ENCODE measurements around the gene RTL10.

The RTL10 gene

DNA sequence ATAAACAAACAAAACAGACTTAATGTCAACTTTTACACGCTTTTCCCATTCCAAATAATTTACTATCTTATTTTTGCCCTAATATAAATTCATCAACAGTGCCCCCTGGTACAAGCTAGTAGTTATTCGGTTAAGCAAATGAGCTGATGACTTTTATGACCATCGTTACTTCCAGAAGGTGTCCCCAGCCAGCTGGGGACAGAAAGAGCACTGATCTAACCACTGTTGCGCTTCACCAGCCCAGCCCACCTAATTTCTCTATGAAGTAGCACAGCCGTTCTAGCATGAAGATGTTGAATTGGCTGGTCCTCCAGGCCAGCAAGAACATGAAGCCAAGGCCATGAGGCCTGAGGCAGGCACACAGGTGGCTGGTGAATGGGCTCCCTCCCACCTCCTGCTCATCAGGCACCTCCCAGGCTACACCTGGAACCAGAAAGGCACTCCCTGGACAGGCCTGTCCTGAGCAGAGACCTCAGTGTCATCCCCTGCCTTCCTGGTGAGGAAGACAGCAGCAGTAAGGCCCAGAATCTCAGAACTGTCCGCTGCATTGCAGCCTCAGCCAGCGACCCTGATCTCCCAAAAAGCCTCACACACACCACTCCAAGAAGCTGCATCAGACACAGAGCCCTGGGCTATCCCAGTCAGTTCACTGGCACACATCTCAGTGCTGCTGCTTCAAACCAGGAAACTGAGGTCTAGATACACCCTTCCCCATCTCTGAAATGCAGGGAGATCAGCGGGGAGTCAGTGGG is 12.9 kb downstream of the RTL10 start:
- Histone ChIP-seq H3K4me2 (ENCODE audit: low read length) (no peak overlapping the region; the same call in 1 of the 2 replicates), H3K4me1 (ENCODE audit: control insufficient read depth, low read length) (peaks cover 30% of the 10 kb centered on the region), H3K79me2 (ENCODE audit: control insufficient read depth, low read length) (peaks cover 8% of the 10 kb centered on the region), H3K27me3 (ENCODE audit: control insufficient read depth, low read length) (no peaks in the 10 kb centered on the region), H3K36me3 (ENCODE audit: control insufficient read depth, low read length) (no peaks in the 10 kb centered on the region), H3K9me3 (ENCODE audit: control insufficient read depth, insufficient read depth, low read length) (no peaks in the 10 kb centered on the region), H3K4me3 (ENCODE audit: low read length) (no peak overlapping the region), H3K27ac (ENCODE audit: low read depth, low read length) (no peak overlapping the region), H4K20me1 (ENCODE audit: control insufficient read depth, insufficient read depth, low read depth, low read length) (peaks cover 7% of the 10 kb centered on the region), H3F3A (ENCODE audit: control insufficient read depth, insufficient read depth) (no peaks in the 10 kb centered on the region), H3K9me2 (replicated peaks; ENCODE audit: control insufficient read depth, low read length) (no peaks in the 10 kb centered on the region)
- no peak for TF ChIP-seq EZH2phosphoT487 (IDR thresholded peaks at IDR 0.05; ENCODE audit: borderline replicate concordance, low read length)
- TF ChIP-seq, protein P1, sequence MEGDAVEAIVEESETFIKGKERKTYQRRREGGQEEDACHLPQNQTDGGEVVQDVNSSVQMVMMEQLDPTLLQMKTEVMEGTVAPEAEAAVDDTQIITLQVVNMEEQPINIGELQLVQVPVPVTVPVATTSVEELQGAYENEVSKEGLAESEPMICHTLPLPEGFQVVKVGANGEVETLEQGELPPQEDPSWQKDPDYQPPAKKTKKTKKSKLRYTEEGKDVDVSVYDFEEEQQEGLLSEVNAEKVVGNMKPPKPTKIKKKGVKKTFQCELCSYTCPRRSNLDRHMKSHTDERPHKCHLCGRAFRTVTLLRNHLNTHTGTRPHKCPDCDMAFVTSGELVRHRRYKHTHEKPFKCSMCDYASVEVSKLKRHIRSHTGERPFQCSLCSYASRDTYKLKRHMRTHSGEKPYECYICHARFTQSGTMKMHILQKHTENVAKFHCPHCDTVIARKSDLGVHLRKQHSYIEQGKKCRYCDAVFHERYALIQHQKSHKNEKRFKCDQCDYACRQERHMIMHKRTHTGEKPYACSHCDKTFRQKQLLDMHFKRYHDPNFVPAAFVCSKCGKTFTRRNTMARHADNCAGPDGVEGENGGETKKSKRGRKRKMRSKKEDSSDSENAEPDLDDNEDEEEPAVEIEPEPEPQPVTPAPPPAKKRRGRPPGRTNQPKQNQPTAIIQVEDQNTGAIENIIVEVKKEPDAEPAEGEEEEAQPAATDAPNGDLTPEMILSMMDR (IDR thresholded peaks at IDR 0.05; ENCODE audit: low read depth, low read length, poor library complexity, severe bottlenecking), result no peak

DNA sequence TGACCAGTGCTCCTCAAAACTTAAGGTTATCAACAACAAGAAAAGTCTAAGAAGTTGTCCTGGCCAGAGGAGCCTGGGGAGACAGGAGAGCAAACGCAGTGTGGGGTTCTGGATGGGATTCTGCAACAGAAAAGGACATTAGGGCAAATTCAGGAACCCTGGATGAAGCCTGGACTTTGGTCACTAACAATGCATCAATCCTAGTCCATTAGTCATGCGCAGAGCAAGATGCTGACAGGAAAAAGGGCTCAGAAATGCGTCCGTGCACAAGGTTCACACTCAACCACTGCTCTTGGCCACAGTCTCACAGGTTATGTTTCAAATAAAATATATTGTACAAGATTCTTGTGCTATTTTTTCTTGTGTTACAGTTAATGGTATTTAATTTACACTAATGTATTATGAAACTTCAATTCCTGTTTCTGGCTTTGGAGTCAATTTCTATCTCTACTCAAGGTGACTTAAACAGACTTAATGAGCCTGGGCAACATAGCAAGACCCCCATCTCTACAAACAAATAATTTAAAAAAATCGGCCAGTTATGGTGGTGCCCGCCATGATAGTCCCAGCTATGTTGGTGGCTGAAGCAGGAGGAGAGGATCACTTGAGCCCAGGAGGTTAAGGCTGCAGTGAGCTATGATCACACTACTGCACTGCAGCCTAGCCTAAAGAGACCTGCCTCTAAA is 13.6 kb downstream of the RTL10 start:
- Histone ChIP-seq H3K27ac (ENCODE audit: low read depth, low read length) (no peak overlapping the region), H3K36me3 (ENCODE audit: control insufficient read depth, low read length) (no peaks in the 10 kb centered on the region), H3K9me2 (replicated peaks; ENCODE audit: control insufficient read depth, low read length) (no peaks in the 10 kb centered on the region), H3K79me2 (ENCODE audit: control insufficient read depth, low read length) (peaks cover 6% of the 10 kb centered on the region; the same call in 1 of the 2 replicates), H3K4me1 (ENCODE audit: control insufficient read depth, low read length) (peaks cover 30% of the 10 kb centered on the region), H3F3A (ENCODE audit: control insufficient read depth, insufficient read depth) (peaks cover 6% of the 10 kb centered on the region; the same call in 1 of the 2 replicates), H3K4me2 (ENCODE audit: low read length) (no peak overlapping the region), H3K9me3 (ENCODE audit: control insufficient read depth, insufficient read depth, low read length) (no peaks in the 10 kb centered on the region), H4K20me1 (ENCODE audit: control insufficient read depth, insufficient read depth, low read depth, low read length) (peaks cover 7% of the 10 kb centered on the region), H3K4me3 (ENCODE audit: low read length) (no peak overlapping the region), H3K27me3 (ENCODE audit: control insufficient read depth, low read length) (no peaks in the 10 kb centered on the region)
- no peak for TF ChIP-seq EZH2phosphoT487 (IDR thresholded peaks at IDR 0.05; ENCODE audit: borderline replicate concordance, low read length)
- TF ChIP-seq, protein P1 (IDR thresholded peaks at IDR 0.05; ENCODE audit: low read depth, low read length, poor library complexity, severe bottlenecking), result no peak

DNA sequence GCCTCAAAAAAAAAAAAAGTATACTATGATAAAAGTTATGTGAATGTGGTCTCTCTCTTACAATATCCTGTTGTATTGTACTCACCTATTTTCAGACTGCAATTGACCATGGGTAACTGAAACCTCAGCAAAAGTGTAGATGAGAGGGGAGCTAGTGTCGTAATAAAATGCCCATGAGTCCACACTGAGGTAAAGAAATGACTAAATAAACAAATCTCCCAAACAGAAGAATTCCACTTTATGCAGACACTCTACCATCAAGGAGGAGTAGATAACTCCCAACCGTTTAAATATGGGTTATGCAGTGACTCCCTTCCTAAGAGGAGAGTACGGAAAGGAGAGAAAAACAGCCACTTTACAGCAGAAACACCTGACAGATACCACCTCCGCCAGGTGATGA is 14.6 kb downstream of the RTL10 start:
- Histone ChIP-seq H3K4me2 (ENCODE audit: low read length) (no peak overlapping the region), H3K9me2 (replicated peaks; ENCODE audit: control insufficient read depth, low read length) (no peaks in the 10 kb centered on the region), H4K20me1 (ENCODE audit: control insufficient read depth, insufficient read depth, low read depth, low read length) (peaks cover 7% of the 10 kb centered on the region), H3K4me1 (ENCODE audit: control insufficient read depth, low read length) (peaks cover 22% of the 10 kb centered on the region), H3K4me3 (ENCODE audit: low read length) (no peak overlapping the region), H3K27me3 (ENCODE audit: control insufficient read depth, low read length) (no peaks in the 10 kb centered on the region), H3K9me3 (ENCODE audit: control insufficient read depth, insufficient read depth, low read length) (no peaks in the 10 kb centered on the region), H3F3A (ENCODE audit: control insufficient read depth, insufficient read depth) (peaks cover 10% of the 10 kb centered on the region; the same call in 1 of the 2 replicates), H3K79me2 (ENCODE audit: control insufficient read depth, low read length) (0 out of 2 replicates have a peak, but pooled peaks cover 4% of the 10 kb centered on the region), H3K27ac (ENCODE audit: low read depth, low read length) (no peak overlapping the region), H3K36me3 (ENCODE audit: control insufficient read depth, low read length) (no peaks in the 10 kb centered on the region)
- TF ChIP-seq EZH2phosphoT487 (IDR thresholded peaks at IDR 0.05; ENCODE audit: borderline replicate concordance, low read length), result no peak
- TF ChIP-seq, protein P1 (IDR thresholded peaks at IDR 0.05; ENCODE audit: low read depth, low read length, poor library complexity, severe bottlenecking), result no peak
